Esophagus muscularis mucosa (tissue), 3 donors: ENCODE data around the gene EPM2A.

Source experiments
- CTCF ChIP-seq, 3 experiments: fragments of 200-600 bp in 2 of 3; fragments of 450-650 bp in 1 of 3; sonication (generic) in 2 of 3; IDR thresholded peaks; one replicate each; pipeline ENCODE4 v1.5.1; 2017 to 2019; ENCODE audit warnings: antibody characterized with exemption in 3 of 3, mild to moderate bottlenecking in 2 of 3, moderate library complexity in 1 of 3
- POLR2AphosphoS5 ChIP-seq, 2 donors: sonication (generic); formaldehyde crosslinking; IDR thresholded peaks; one replicate each; pipeline ENCODE4 v1.6.1; 2017; ENCODE audit warnings: antibody characterized with exemption in 2 of 2

GRCh38 chr6:145714731-145715130, 20.6 kb downstream of the EPM2A start:
- TF ChIP-seq CTCF (IDR thresholded peaks at IDR 0.05) (no peak), POLR2AphosphoS5 (IDR thresholded peaks at IDR 0.05) (no peak)
